ENCODE measurements around the gene HNRNPD.
"Not testable (repeated sequence)": the region's sequence is repeated elsewhere in the genome, so short reads cannot be mapped to it uniquely, and the experiment has no call there.

Gene HNRNPD

GRCh38 chr4:82386312-82386711 is 12.5 kb upstream of the HNRNPD start:
- not testable (repeated sequence) for DNase-seq; H3K4me1 Mint-ChIP-seq; H3K4me3 Mint-ChIP-seq; H3K27ac Mint-ChIP-seq; H3K9me3 Mint-ChIP-seq; H3K27me3 Mint-ChIP-seq; H3K36me3 Mint-ChIP-seq; ATAC-seq (replicated peaks)

DNA sequence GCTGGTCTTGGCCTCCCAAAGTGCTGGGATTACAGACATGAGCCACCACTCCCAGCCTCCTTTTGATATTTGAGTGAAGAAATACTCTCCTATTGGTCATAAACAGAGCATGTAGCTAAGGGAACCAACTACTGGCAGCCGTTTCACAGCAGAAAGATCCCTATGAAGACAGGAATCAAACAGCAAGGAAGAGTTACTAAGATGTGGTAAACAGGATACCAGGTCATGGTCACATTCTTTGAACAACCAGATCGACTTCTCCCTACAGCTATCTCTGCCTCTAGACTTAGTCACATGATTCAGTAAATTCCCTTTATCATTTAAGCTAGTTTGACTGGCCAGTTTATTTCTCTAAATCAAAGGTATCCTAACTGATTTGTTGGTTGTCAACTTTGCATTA is 9.0 kb upstream of the HNRNPD start:
- H3K9me3 Mint-ChIP-seq: peaks cover 6 to 9% of the 10 kb centered on the region in 2 donors
- no peaks in the 10 kb centered on the region for H3K27me3 Mint-ChIP-seq
- no peak overlapping the region for H3K4me3 Mint-ChIP-seq
- ATAC-seq (replicated peaks) (peak; percentile 46 to 51), DNase-seq (no peak)
- peaks cover 9 to 16% of the 10 kb centered on the region in 2 donors for H3K4me1 Mint-ChIP-seq
- peak overlapping the region; percentile 21 for H3K27ac Mint-ChIP-seq
- H3K36me3 Mint-ChIP-seq: peaks cover 21 to 33% of the 10 kb centered on the region in 2 donors

GRCh38 chr4:82381661-82382296 is 8.0 kb upstream of the HNRNPD start:
- DNase-seq: no peak
- no peak overlapping the region for H3K4me3 Mint-ChIP-seq
- peak; percentile 12 to 31 for ATAC-seq (replicated peaks)

DNA sequence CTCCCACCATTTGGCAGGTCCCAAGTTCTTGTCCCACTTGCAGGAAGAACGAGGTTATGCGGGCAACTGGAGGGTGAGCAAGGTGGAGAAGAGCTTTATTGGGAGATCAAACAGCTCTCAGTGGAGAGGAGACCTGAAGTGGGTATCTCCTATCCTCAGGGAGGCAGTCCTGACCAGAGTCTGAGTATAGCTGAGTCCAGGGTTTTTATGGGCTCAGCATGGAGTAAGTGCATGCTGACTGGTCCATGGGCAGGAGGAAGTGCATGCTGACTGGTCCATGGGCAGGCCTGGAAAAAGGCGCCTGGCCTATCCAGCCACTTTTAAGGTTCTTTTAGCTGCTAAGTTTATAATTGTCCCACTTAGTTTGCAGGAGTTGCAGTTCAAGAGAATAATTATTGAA is 7.4 kb upstream of the HNRNPD start:
- H3K4me3 Mint-ChIP-seq: no peak overlapping the region
- no peaks in the 10 kb centered on the region for H3K27me3 Mint-ChIP-seq
- no peak for ATAC-seq (replicated peaks)
- no peak overlapping the region for H3K27ac Mint-ChIP-seq
- H3K4me1 Mint-ChIP-seq: peaks cover 13 to 21% of the 10 kb centered on the region in 2 donors
- H3K36me3 Mint-ChIP-seq: peaks cover 24 to 42% of the 10 kb centered on the region in 2 donors
- H3K9me3 Mint-ChIP-seq: peaks cover 6 to 9% of the 10 kb centered on the region in 2 donors
- DNase-seq: no peak

More at GRCh38 chr4:82381661-82382296, 8.0 kb upstream of the HNRNPD start:
- peaks cover 6 to 9% of the 10 kb centered on the region in 2 donors for H3K9me3 Mint-ChIP-seq
- peaks cover 23 to 37% of the 10 kb centered on the region in 2 donors for H3K36me3 Mint-ChIP-seq
- H3K27ac Mint-ChIP-seq: no peak overlapping the region
- H3K27me3 Mint-ChIP-seq: no peaks in the 10 kb centered on the region
- H3K4me1 Mint-ChIP-seq: peaks cover 10 to 16% of the 10 kb centered on the region in 2 donors

DNA sequence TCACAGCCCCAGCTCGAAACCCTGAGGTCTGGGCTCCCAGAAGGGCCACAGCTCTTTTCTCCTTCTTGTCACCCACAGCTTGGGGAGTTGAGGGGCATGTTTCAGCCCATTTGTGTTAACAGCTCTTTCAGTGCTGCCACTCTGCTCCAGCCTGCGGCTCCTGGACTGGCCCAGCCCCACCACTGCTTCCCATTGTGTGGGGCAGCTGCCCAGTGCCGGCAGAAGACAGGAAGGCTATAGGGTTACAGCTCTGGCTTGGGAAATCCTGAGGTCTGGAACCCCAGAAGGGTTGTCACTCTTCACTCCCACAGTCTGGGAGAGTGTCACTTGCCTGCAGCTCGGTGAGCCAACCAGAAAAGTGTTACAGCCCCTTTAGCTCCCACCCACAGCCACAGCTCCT is 7.0 kb upstream of the HNRNPD start:
- Mint-ChIP-seq H3K9me3 (peaks cover 5 to 7% of the 10 kb centered on the region in 2 donors), H3K4me1 (peaks cover 16 to 25% of the 10 kb centered on the region in 2 donors), H3K4me3 (no peak overlapping the region), H3K36me3 (peaks cover 23 to 44% of the 10 kb centered on the region in 2 donors), H3K27me3 (no peaks in the 10 kb centered on the region), H3K27ac (no peak overlapping the region)
- DNase-seq (no peak), ATAC-seq (replicated peaks) (no peak)

DNA sequence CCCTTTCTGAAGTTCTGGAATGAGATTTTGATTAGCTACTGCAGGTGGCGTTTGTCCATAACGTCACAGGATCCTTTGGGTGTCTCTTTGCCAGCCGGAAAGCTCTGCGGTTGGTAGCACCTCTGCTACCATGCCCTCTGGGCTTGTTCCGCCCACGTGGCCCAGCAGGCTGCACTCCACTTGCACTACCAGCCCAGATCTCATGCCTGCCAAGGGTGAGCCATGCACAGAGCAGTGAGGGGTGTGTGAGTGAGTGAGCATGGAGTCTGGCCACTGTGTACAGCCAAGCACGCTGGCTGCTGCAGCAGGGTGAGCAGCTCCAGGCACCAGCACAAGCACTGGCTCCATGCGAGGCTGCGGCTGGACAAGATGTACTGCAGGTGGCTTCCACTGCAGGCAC is 6.6 kb upstream of the HNRNPD start:
- H3K9me3 Mint-ChIP-seq: peaks cover 2 to 4% of the 10 kb centered on the region in 2 donors
- H3K4me3 Mint-ChIP-seq: no peak overlapping the region
- no peaks in the 10 kb centered on the region for H3K27me3 Mint-ChIP-seq
- no peak for ATAC-seq (replicated peaks)
- no peak overlapping the region for H3K27ac Mint-ChIP-seq
- peaks cover 16 to 25% of the 10 kb centered on the region in 2 donors for H3K4me1 Mint-ChIP-seq
- H3K36me3 Mint-ChIP-seq: peaks cover 23 to 42% of the 10 kb centered on the region in 2 donors
- DNase-seq: no peak

GRCh38 chr4:82376109-82376508 is 2.3 kb upstream of the HNRNPD start:
- Mint-ChIP-seq H3K9me3 (peaks cover under 1 to 2% of the 10 kb centered on the region in 2 donors), H3K27me3 (no peaks in the 10 kb centered on the region), H3K27ac (no peak overlapping the region), H3K36me3 (peaks cover 37 to 60% of the 10 kb centered on the region in 2 donors), H3K4me1 (peaks cover 14 to 19% of the 10 kb centered on the region in 2 donors), H3K4me3 (peak overlapping the region in 1 of 2 donors; percentile 41)
- no peak for DNase-seq
- ATAC-seq (replicated peaks): no peak

- ATAC-seq (replicated peaks) (peak; percentile 25 to 29), DNase-seq (no peak)
- Mint-ChIP-seq H3K4me1 (peaks cover 19 to 38% of the 10 kb centered on the region in 2 donors), H3K27ac (peak overlapping the region; percentile 98), H3K36me3 (peaks cover 30 to 50% of the 10 kb centered on the region in 2 donors), H3K27me3 (no peaks in the 10 kb centered on the region), H3K4me3 (peak overlapping the region; percentile 89 to 92), H3K9me3 (no peaks in the 10 kb centered on the region)
These were observed 340 bp downstream of the HNRNPD start for GRCh38 chr4:82373486-82373815.

- DNase-seq: peak; percentile 42
- peaks cover 28 to 50% of the 10 kb centered on the region in 2 donors for H3K36me3 Mint-ChIP-seq
These were observed 990 bp downstream of the HNRNPD start for GRCh38 chr4:82372517-82373485.

GRCh38 chr4:82371497-82371896 is 2.3 kb downstream of the HNRNPD start:
- no peak for ATAC-seq (replicated peaks)
- no peak for DNase-seq
- peak overlapping the region; percentile 89 to 92 for H3K4me3 Mint-ChIP-seq
- peak overlapping the region; percentile 98 for H3K27ac Mint-ChIP-seq
- peaks cover 20 to 51% of the 10 kb centered on the region in 2 donors for H3K4me1 Mint-ChIP-seq
- peaks cover 30 to 52% of the 10 kb centered on the region in 2 donors for H3K36me3 Mint-ChIP-seq
- H3K9me3 Mint-ChIP-seq: no peaks in the 10 kb centered on the region
- no peaks in the 10 kb centered on the region for H3K27me3 Mint-ChIP-seq

More at GRCh38 chr4:82372517-82373485, 990 bp downstream of the HNRNPD start:
- Mint-ChIP-seq H3K9me3 (no peaks in the 10 kb centered on the region), H3K27me3 (no peaks in the 10 kb centered on the region), H3K27ac (peak overlapping the region; percentile 98), H3K4me1 (peaks cover 18 to 40% of the 10 kb centered on the region in 2 donors), H3K4me3 (peak overlapping the region; percentile 89 to 92)
- ATAC-seq (replicated peaks): peak; percentile 23

DNA sequence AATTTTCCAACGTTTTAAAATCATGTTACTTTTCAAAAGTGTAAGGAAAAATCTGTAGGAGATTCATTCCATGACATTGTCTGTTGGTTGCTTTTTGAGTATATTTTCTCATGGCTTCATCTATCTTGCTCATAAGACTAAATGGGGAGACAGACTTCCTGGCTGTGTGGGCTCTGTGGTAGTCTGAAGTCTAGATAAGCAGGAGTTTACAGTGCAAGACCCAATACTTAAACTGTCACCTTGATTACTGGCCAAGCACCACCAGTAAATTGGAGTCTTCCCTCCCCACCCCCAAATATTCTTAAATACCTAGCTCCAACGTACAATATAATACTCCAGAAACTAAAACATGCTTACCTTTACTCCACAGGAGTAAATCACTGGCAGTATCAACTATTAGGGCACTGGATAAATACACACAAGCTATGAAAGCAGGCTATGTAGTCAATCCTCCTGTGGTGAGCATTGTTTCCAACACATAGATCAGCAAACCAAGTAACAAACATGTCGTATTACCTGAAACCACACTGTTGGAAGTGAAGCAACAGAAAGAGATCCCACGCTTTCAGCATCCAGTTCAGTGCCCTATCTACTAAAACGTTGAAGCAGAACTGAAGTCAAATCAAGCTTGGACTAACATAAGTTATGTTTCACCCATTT is 6.2 kb downstream of the HNRNPD start:
- Mint-ChIP-seq H3K36me3 (peaks cover 30 to 53% of the 10 kb centered on the region in 2 donors), H3K27ac (no peak overlapping the region), H3K4me3 (peak overlapping the region in 1 of 2 donors; percentile 7), H3K27me3 (no peaks in the 10 kb centered on the region), H3K9me3 (no peaks in the 10 kb centered on the region), H3K4me1 (peaks cover 22 to 77% of the 10 kb centered on the region in 2 donors)
- no peak for DNase-seq
- no peak for ATAC-seq (replicated peaks)

- H3K9me3 Mint-ChIP-seq; H3K4me3 Mint-ChIP-seq; H3K27ac Mint-ChIP-seq; DNase-seq; ATAC-seq (replicated peaks); H3K27me3 Mint-ChIP-seq: not testable (repeated sequence)
- peaks cover 23 to 48% of the 10 kb centered on the region in 2 donors for H3K36me3 Mint-ChIP-seq
- H3K4me1 Mint-ChIP-seq: peaks cover 24 to 84% of the 10 kb centered on the region in 2 donors
These were observed 7.4 kb downstream of the HNRNPD start for GRCh38 chr4:82366431-82366830.

DNA sequence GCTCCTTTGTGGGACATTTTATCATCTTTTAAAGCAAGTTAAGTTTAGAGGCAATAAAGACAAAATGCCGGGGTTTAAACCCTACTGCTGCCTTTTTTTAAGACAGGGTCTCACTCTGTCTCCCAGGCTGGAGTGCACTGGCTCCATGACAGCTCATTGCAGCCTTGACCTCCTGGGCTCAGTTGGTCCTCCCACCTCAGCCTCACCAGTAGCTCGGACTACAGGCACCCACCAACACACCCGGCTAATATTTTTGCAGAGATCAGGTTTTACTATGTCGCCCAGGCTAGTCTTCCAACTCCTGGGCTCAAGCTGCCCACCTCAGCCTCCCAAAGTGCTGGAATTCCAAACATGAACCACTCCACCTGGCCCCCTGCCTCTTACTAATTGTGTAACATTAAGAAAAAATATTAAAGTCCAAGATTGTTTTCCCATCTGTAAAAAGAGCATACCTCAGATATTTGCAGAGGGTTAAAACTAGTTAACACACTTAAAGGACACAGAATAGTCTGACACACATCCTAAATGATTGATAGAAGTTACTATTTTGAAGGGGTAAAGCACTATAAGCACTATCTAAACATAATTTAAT is 9.8 kb downstream of the HNRNPD start:
- H3K27ac Mint-ChIP-seq: no peak overlapping the region
- H3K9me3 Mint-ChIP-seq: no peaks in the 10 kb centered on the region
- DNase-seq (no peak), ATAC-seq (replicated peaks) (no peak)
- peak overlapping the region in 1 of 2 donors; percentile 13 for H3K4me3 Mint-ChIP-seq
- no peaks in the 10 kb centered on the region for H3K27me3 Mint-ChIP-seq
- H3K36me3 Mint-ChIP-seq: peaks cover 19 to 45% of the 10 kb centered on the region in 2 donors
- peaks cover 25 to 80% of the 10 kb centered on the region in 2 donors for H3K4me1 Mint-ChIP-seq

DNA sequence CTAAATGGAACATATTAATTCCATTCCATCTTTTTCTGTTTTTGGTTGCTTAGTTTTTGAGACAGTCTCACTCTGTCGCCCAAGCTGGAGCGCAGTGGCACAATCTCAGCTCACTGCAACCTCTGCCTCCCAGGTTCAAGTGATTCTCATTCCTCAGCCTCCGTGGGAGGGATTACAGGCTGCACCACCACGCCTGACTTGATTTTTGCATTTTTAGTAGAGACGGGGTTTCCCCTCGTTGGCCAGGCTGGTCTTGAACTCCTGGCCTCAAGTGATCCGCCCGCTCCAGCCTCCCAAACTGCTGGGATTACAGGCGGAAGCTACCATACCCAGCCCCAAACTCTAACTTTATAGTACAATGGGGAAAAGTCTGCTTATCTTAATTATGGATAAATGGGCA is 11.2 kb downstream of the HNRNPD start:
- Mint-ChIP-seq H3K27me3 (no peaks in the 10 kb centered on the region), H3K36me3 (peaks cover 26 to 52% of the 10 kb centered on the region in 2 donors), H3K4me1 (peaks cover 31 to 85% of the 10 kb centered on the region in 2 donors), H3K9me3 (no peaks in the 10 kb centered on the region), H3K27ac (peak overlapping the region; percentile 83), H3K4me3 (peak overlapping the region in 1 of 2 donors; percentile 14)
- DNase-seq (no peak), ATAC-seq (replicated peaks) (peak; percentile 78 to 83)
